ENCODE results near the gene CAPS. TPM values are rescaled to one million over a fixed set of nuclear protein-coding genes. Genes with fewer than 3 reads are reported as not detected.
"Not testable (repeated sequence)": the region's sequence is repeated elsewhere in the genome, so short reads cannot be mapped to it uniquely, and the experiment has no call there.

CAPS gene
- total RNA-seq, result 38.8 TPM
- polyA plus RNA-seq, result 1 to 10 TPM; 1.2 to 3.1 (median 2.8) TPM

DNA sequence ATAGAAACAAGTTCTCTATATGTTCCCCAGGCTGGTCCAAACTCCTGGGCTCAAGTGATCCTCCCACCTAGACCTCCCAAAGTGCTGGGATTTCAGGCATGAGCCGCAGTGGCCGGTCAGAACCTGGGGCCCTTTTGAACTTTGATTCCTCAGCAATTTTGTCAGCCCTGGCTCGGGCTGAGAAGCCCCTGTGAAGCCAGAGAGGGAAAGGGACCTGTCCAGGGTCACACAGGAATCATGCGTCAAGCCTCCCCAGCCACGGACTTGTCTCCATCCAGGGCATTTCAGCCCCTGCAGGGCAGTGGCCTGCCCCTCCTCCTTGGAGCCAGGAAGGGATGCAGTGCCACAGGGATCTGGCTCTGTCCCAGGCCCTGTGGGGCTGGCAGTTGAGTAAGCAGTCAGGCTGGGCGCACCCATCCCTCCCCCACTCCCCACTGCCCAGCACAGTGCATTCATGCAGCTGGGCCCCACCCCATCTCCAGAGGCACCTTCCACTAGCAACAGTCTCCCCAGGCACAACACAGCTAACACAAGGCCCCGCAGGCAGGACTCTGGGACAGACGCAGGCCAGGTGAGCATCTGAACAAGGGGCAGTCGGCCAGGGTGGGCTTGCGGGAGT is at the start of gene CAPS:
TSS of gene CAPS (plus strand) at position 516 of the 619 bp plus-strand sequence. CDS start 153 bp downstream, outside the sequence.
- Histone ChIP-seq H3K36me3 (ENCODE audit: control insufficient read depth, insufficient read depth, low read length) (peaks cover 37% of the 10 kb centered on the region), H3K4me3 (ENCODE audit: low read depth, low read length) (no peak within 1 kb of the TSS), H3K27me3 (ENCODE audit: control insufficient read depth, insufficient read depth, low read length) (no peaks in the 10 kb centered on the region), H3K9me3 (ENCODE audit: control insufficient read depth in 2 of 2, low read length in 2 of 2) (no peaks in the 10 kb centered on the region), H3K27ac (ENCODE audit: insufficient read depth, low read length, poor library complexity, severe bottlenecking) (no peak within 1 kb of the TSS), H3K4me1 (ENCODE audit: control insufficient read depth, insufficient read depth, low read length, poor library complexity, severe bottlenecking) (no peaks in the 10 kb centered on the region)
- ATAC-seq (ENCODE audit: low read depth in 2 of 2) (no peak), DNase-seq (no peak)
- Mint-ChIP-seq H3K27ac (peak within 1 kb of the TSS in 1 of 3 donors; percentile 65), H3K4me1 (no peaks in the 10 kb centered on the region), H3K4me3 (no peak within 1 kb of the TSS), H3K36me3 (peaks cover 5% of the 10 kb centered on the region), H3K9me3 (no peaks in the 10 kb centered on the region), H3K27me3 (no peaks in the 10 kb centered on the region)

DNA sequence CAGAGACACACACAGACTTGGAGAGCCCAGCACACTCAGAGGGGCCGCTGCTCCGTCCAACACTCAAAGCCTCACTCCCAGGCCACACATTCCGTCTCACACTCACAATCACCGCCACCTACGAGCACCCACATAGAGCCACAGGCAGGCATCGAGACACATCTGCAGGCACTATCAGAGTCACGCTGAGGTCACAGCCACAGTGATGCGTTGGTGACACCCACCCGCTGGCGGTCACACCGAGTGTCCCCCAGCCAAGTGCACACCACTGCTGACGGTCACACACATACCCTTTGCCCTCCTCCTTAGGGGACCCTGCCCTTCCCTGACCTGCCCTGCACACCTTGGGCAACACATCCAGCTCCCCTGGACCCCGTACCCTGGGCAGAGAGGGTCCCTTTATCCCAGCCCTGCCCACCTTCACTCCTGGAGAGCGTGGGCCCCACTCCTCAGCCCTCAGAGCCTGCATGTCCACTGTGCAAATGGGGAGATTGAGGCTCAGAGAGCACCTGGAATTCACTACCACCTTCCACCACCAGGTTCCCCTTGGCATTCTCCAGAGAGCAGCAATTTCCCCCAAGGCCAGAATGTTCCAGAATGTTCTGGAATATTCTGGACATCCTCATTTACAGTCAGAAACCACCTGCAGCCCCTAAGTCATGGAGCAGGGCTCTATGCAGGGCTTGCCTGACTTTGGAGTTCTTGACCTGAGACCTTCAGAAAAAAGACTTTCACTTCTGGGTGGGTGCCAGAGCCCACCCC is 49.1 kb upstream of the CAPS start:
- Histone ChIP-seq H3K27me3 (ENCODE audit: control insufficient read depth, insufficient read depth, low read length) (no peaks in the 10 kb centered on the region), H3K4me1 (ENCODE audit: control insufficient read depth, insufficient read depth, low read length, poor library complexity, severe bottlenecking) (no peaks in the 10 kb centered on the region), H3K36me3 (ENCODE audit: control insufficient read depth, insufficient read depth, low read length) (no peaks in the 10 kb centered on the region), H3K27ac (ENCODE audit: insufficient read depth, low read length, poor library complexity, severe bottlenecking) (no peak overlapping the region), H3K9me3 (ENCODE audit: control insufficient read depth in 2 of 2, low read length in 2 of 2) (no peaks in the 10 kb centered on the region), H3K4me3 (ENCODE audit: low read depth, low read length) (no peak overlapping the region)
- no peak for DNase-seq
- no peaks in the 10 kb centered on the region for H3K36me3 Mint-ChIP-seq
- peaks cover 6% of the 10 kb centered on the region for H3K27me3 Mint-ChIP-seq
- peaks cover 0 to 2% (median 0%) of the 10 kb centered on the region in 4 donors for H3K4me1 Mint-ChIP-seq
- no peak overlapping the region for H3K4me3 Mint-ChIP-seq
- H3K27ac Mint-ChIP-seq, result no peak overlapping the region
- ATAC-seq (ENCODE audit: low read depth in 2 of 2), result no peak
- peaks cover 0 to 2% (median 0%) of the 10 kb centered on the region in 7 donors for H3K9me3 Mint-ChIP-seq

DNA sequence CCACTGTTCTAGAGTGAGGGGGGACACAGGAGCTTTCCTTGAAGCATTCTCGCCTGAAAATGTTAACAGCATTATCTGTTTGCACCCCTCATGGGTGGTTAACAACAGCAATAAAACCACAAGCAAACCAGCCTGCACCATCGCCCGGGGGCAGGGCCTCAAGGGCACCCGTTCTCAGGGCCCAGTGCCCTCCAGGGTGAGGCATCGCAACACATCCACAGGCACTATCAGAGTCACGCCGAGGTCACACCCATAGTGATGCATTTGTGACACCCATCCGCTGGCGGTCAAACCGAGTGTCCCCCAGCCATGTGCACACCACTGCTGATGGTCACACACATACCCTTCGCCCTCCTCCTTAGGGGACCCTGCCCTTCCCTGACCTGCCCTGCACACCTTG is 48.3 kb upstream of the CAPS start:
- Histone ChIP-seq H3K36me3 (ENCODE audit: control insufficient read depth, insufficient read depth, low read length) (no peaks in the 10 kb centered on the region), H3K4me1 (ENCODE audit: control insufficient read depth, insufficient read depth, low read length, poor library complexity, severe bottlenecking) (no peaks in the 10 kb centered on the region), H3K9me3 (ENCODE audit: control insufficient read depth in 2 of 2, low read length in 2 of 2) (no peaks in the 10 kb centered on the region), H3K27me3 (ENCODE audit: control insufficient read depth, insufficient read depth, low read length) (no peaks in the 10 kb centered on the region), H3K4me3 (ENCODE audit: low read depth, low read length) (no peak overlapping the region), H3K27ac (ENCODE audit: insufficient read depth, low read length, poor library complexity, severe bottlenecking) (no peak overlapping the region)
- no peak for DNase-seq
- Mint-ChIP-seq H3K27ac (no peak overlapping the region), H3K27me3 (no peaks in the 10 kb centered on the region), H3K9me3 (peaks cover 0 to 2% (median 0%) of the 10 kb centered on the region in 7 donors), H3K4me1 (peaks cover 0 to 2% (median 0%) of the 10 kb centered on the region in 4 donors), H3K4me3 (no peak overlapping the region), H3K36me3 (no peaks in the 10 kb centered on the region)
- ATAC-seq (ENCODE audit: low read depth in 2 of 2), result no peak

DNA sequence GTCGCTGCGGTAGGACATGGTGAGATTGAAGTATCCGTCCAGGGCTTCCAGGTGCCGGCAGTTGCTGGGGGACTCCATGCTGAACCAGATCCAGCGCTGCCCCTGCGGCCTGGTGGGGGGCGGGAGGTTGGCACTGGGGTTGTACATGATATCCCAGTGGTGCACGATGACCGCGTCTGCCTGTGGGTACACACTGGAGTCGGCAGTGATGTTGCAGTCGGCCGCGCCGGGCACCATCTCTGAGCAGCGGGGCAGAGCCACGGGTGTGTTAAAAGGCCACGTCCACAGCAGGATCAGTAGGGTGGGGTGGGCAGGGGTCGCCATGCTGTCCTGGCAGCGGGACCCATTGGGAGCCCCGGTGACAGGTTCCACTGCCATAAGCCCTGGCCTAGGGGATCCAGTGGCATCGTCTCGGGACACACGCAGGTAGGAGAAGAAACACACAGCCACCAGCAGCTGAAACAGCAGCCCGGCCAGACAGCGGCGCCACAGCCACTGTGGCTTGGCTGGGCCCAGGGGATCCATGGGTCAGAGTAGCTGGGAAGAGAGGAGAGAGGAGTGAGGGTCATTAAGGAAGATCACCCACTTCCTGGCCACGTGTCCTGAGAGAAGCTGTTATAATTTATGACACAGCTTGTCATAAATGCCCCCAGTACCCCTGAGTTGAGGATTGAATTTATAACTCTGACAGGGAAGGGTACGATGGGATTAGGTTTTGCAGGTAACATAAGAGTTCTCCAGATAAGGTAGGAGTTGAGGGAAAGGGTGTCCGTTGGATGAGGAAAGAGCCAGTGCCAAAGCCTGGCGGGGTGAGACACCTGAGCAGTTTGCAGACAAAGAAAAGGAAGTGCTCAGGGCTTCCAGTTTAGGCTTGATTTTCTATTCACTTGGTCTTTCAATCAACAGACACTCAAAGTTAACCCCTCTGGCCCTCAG is 46.6 kb upstream of the CAPS start:
- no peak overlapping the region for H3K4me3 Mint-ChIP-seq
- Histone ChIP-seq H3K27me3 (ENCODE audit: control insufficient read depth, insufficient read depth, low read length) (no peaks in the 10 kb centered on the region), H3K36me3 (ENCODE audit: control insufficient read depth, insufficient read depth, low read length) (no peaks in the 10 kb centered on the region), H3K9me3 (ENCODE audit: control insufficient read depth in 2 of 2, low read length in 2 of 2) (no peaks in the 10 kb centered on the region), H3K4me3 (ENCODE audit: low read depth, low read length) (no peak overlapping the region), H3K27ac (ENCODE audit: insufficient read depth, low read length, poor library complexity, severe bottlenecking) (no peak overlapping the region), H3K4me1 (ENCODE audit: control insufficient read depth, insufficient read depth, low read length, poor library complexity, severe bottlenecking) (no peaks in the 10 kb centered on the region)
- H3K9me3 Mint-ChIP-seq, result peaks cover 0 to 2% (median 0%) of the 10 kb centered on the region in 7 donors
- no peaks in the 10 kb centered on the region for H3K4me1 Mint-ChIP-seq
- H3K27me3 Mint-ChIP-seq, result no peaks in the 10 kb centered on the region
- H3K27ac Mint-ChIP-seq, result peak overlapping the region in 1 of 3 donors; percentile 79
- H3K36me3 Mint-ChIP-seq, result no peaks in the 10 kb centered on the region
- no peak for DNase-seq
- no peak for ATAC-seq (ENCODE audit: low read depth in 2 of 2)

DNA sequence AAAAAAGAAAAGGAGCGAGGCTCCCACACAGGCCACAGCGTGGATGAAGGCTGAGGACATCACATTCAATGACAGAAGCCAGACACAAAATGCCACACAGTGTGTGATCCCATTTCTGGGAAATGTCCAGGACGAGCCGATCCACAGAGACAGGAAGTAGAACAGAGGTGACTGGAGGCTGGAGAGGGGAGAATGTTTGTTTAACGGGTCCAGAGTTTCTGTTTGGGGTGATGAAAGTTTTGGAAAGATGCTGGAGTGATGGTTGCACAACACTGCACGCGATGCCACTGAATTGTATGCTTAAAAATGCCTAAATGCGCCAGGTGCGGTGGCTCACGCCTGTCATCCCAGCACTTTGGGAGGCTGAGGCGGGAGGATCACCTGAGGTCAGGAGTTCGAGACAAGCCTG is 43.1 kb upstream of the CAPS start:
- H3K27ac Mint-ChIP-seq, result peak overlapping the region in 1 of 3 donors; percentile 48
- Histone ChIP-seq H3K36me3 (ENCODE audit: control insufficient read depth, insufficient read depth, low read length) (no peaks in the 10 kb centered on the region), H3K27ac (ENCODE audit: insufficient read depth, low read length, poor library complexity, severe bottlenecking) (no peak overlapping the region), H3K4me1 (ENCODE audit: control insufficient read depth, insufficient read depth, low read length, poor library complexity, severe bottlenecking) (no peaks in the 10 kb centered on the region), H3K9me3 (ENCODE audit: control insufficient read depth in 2 of 2, low read length in 2 of 2) (no peaks in the 10 kb centered on the region), H3K4me3 (ENCODE audit: low read depth, low read length) (no peak overlapping the region), H3K27me3 (ENCODE audit: control insufficient read depth, insufficient read depth, low read length) (no peaks in the 10 kb centered on the region)
- H3K4me3 Mint-ChIP-seq, result no peak overlapping the region
- no peaks in the 10 kb centered on the region for H3K36me3 Mint-ChIP-seq
- H3K4me1 Mint-ChIP-seq, result no peaks in the 10 kb centered on the region
- DNase-seq (no peak), ATAC-seq (ENCODE audit: low read depth in 2 of 2) (no peak)
- peaks cover 0 to 2% (median 0%) of the 10 kb centered on the region in 7 donors for H3K9me3 Mint-ChIP-seq
- no peaks in the 10 kb centered on the region for H3K27me3 Mint-ChIP-seq

DNA sequence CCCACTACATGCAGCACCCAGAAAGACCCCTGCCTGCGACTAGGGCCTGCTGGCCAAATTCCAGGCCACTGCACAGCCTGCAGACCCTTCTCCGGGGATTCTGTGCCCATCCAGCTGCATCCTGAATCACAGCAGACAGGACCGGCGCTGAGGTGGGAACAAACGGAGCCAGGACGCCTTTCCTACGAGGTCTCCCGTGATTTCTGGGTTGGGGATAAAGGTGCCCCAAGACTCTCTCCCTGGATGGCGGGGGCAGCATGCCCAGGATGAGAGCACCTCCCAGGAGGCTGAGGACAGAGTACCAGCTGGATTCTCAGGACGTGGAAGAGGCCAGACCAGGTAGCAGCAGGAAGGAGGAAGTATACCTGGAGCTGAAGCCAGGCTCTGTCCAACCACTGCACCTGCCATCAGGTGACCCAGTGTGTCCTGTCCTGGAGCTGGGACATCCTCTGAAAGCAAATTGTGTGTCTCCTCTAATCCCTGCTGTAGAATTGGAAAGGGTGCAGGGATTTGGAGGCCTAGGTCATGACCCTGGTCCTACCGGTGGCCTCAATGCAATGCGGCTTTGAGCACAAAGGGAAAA is 40.3 kb upstream of the CAPS start:
- H3K4me3 ChIP-seq (ENCODE audit: low read depth, low read length), result no peak overlapping the region
- no peaks in the 10 kb centered on the region for H3K4me1 ChIP-seq (ENCODE audit: control insufficient read depth, insufficient read depth, low read length, poor library complexity, severe bottlenecking)
- Mint-ChIP-seq H3K4me1 (no peaks in the 10 kb centered on the region), H3K27me3 (no peaks in the 10 kb centered on the region), H3K9me3 (peaks cover 0 to 2% (median 0%) of the 10 kb centered on the region in 7 donors), H3K4me3 (no peak overlapping the region), H3K36me3 (no peaks in the 10 kb centered on the region), H3K27ac (no peak overlapping the region)
- H3K27ac ChIP-seq (ENCODE audit: insufficient read depth, low read length, poor library complexity, severe bottlenecking), result no peak overlapping the region
- H3K36me3 ChIP-seq (ENCODE audit: control insufficient read depth, insufficient read depth, low read length), result no peaks in the 10 kb centered on the region
- no peaks in the 10 kb centered on the region for H3K9me3 ChIP-seq (ENCODE audit: control insufficient read depth in 2 of 2, low read length in 2 of 2)
- H3K27me3 ChIP-seq (ENCODE audit: control insufficient read depth, insufficient read depth, low read length), result no peaks in the 10 kb centered on the region
- ATAC-seq (ENCODE audit: low read depth in 2 of 2) (no peak), DNase-seq (no peak)

DNA sequence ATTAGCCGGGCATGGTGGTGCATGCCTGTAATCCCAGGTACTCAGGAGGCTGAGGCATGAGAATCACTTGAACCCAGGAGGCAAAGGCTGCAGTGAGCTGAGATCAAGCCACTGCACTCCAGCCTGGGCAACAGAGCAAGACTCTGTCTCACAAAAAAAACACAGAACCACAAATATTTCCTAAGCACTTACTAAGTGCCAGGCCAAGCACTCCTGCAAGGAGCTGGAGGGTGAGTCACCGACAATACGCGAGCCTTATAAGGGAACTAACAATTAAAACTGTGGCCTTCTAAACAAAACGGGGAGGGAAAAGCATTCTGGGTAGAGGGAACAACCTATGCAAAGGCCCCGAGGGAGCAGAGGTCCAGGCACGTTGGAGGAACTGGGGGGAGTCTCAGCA is 39.6 kb upstream of the CAPS start:
- H3K36me3 Mint-ChIP-seq; H3K27ac ChIP-seq (ENCODE audit: insufficient read depth, low read length, poor library complexity, severe bottlenecking); H3K27me3 Mint-ChIP-seq; H3K27ac Mint-ChIP-seq; H3K4me3 Mint-ChIP-seq; H3K9me3 Mint-ChIP-seq; H3K4me1 ChIP-seq (ENCODE audit: control insufficient read depth, insufficient read depth, low read length, poor library complexity, severe bottlenecking); H3K36me3 ChIP-seq (ENCODE audit: control insufficient read depth, insufficient read depth, low read length); ATAC-seq (ENCODE audit: low read depth in 2 of 2); H3K9me3 ChIP-seq (ENCODE audit: control insufficient read depth in 2 of 2, low read length in 2 of 2); H3K4me1 Mint-ChIP-seq; H3K4me3 ChIP-seq (ENCODE audit: low read depth, low read length); H3K27me3 ChIP-seq (ENCODE audit: control insufficient read depth, insufficient read depth, low read length); DNase-seq: not testable (repeated sequence)
